Muscle layer of duodenum (tissue), 2 donors: ENCODE measurements around the gene OR2Z1.
"Not testable (repeated sequence)": the region's sequence is repeated elsewhere in the genome, so short reads cannot be mapped to it uniquely, and the experiment has no call there.

Experiments used
- H3K27ac ChIP-seq: one replicate; pipeline ENCODE4 v1.7.0; 2013; ENCODE audit warnings: mild to moderate bottlenecking, low read length
- H3K27me3 ChIP-seq: one replicate; pipeline ENCODE4 v1.7.0; 2013; ENCODE audit warnings: low read depth, mild to moderate bottlenecking, control low read depth, low read length
- H3K36me3 ChIP-seq, 2 donors: one replicate each; pipeline ENCODE4 v1.7.0; 2013; ENCODE audit warnings: low read length in 2 of 2, control low read depth in 1 of 2, mild to moderate bottlenecking in 1 of 2; ENCODE audit not compliant: insufficient read depth in 2 of 2, control insufficient read depth in 1 of 2
- H3K4me1 ChIP-seq, 2 donors: one replicate each; pipeline ENCODE4 v1.7.0; 2013; ENCODE audit warnings: low read length in 2 of 2, mild to moderate bottlenecking in 2 of 2, control low read depth in 1 of 2, moderate library complexity in 1 of 2; ENCODE audit not compliant: insufficient read depth in 2 of 2, control insufficient read depth in 1 of 2
- H3K4me3 ChIP-seq, 2 donors: one replicate each; pipeline ENCODE4 v1.7.0; 2013; ENCODE audit warnings: low read length in 2 of 2, low read depth in 1 of 2, mild to moderate bottlenecking in 1 of 2
- H3K9me3 ChIP-seq, 2 donors: one replicate each; pipeline ENCODE4 v1.7.0; 2013; ENCODE audit warnings: low read length in 2 of 2, control low read depth in 1 of 2, mild to moderate bottlenecking in 1 of 2; ENCODE audit not compliant: control insufficient read depth in 1 of 2
- donor health status: healthy.

The OR2Z1 gene

GRCh38 chr19:8705304-8705703 lies 16.1 kb upstream of the OR2Z1 start:
- H3K36me3 ChIP-seq, H3K9me3 ChIP-seq, H3K27ac ChIP-seq, H3K27me3 ChIP-seq, H3K4me1 ChIP-seq, H3K4me3 ChIP-seq: not testable (repeated sequence)

- Histone ChIP-seq H3K36me3 (no peaks in the 10 kb centered on the region), H3K27ac (no peak overlapping the region), H3K4me1 (no peaks in the 10 kb centered on the region), H3K27me3 (no peaks in the 10 kb centered on the region), H3K9me3 (no peaks in the 10 kb centered on the region), H3K4me3 (no peak overlapping the region)
These were observed 15.7 kb upstream of the OR2Z1 start for GRCh38 chr19:8705742-8706141.

- H3K27me3 ChIP-seq, H3K4me3 ChIP-seq: not testable (repeated sequence)
These were observed 11.1 kb upstream of the OR2Z1 start for GRCh38 chr19:8710337-8710736.

GRCh38 chr19:8722032-8722431 lies 598 bp downstream of the OR2Z1 start:
- Histone ChIP-seq H3K27me3 (no peaks in the 10 kb centered on the region), H3K4me1 (no peaks in the 10 kb centered on the region), H3K36me3 (no peaks in the 10 kb centered on the region), H3K4me3 (no peak overlapping the region), H3K27ac (no peak overlapping the region), H3K9me3 (peaks cover 0 to 7% of the 10 kb centered on the region in 2 donors)

More at GRCh38 chr19:8710337-8710736, 11.1 kb upstream of the OR2Z1 start:
- peaks cover 2 to 13% of the 10 kb centered on the region in 2 donors for H3K9me3 ChIP-seq
- H3K36me3 ChIP-seq, H3K27ac ChIP-seq, H3K4me1 ChIP-seq: not testable (repeated sequence)

GRCh38 chr19:8724276-8724675 lies 2.8 kb downstream of the OR2Z1 start:
- Histone ChIP-seq H3K4me3 (no peak overlapping the region), H3K36me3 (no peaks in the 10 kb centered on the region), H3K4me1 (no peaks in the 10 kb centered on the region), H3K27me3 (no peaks in the 10 kb centered on the region), H3K27ac (no peak overlapping the region), H3K9me3 (peaks cover 0 to 2% of the 10 kb centered on the region in 2 donors)

GRCh38 chr19:8731428-8732169 lies 10.2 kb downstream of the OR2Z1 start:
- no peak overlapping the region for H3K27ac ChIP-seq
- H3K27me3 ChIP-seq, result no peaks in the 10 kb centered on the region
- no peaks in the 10 kb centered on the region for H3K36me3 ChIP-seq
- H3K4me1 ChIP-seq, result no peaks in the 10 kb centered on the region
- H3K4me3 ChIP-seq, result no peak overlapping the region
- H3K9me3 ChIP-seq, result no peaks in the 10 kb centered on the region

- no peaks in the 10 kb centered on the region for H3K27me3 ChIP-seq
These were observed 16.9 kb downstream of the OR2Z1 start for GRCh38 chr19:8738377-8738776.

GRCh38 chr19:8739291-8740065 lies 18.0 kb downstream of the OR2Z1 start:
- H3K4me3 ChIP-seq, H3K36me3 ChIP-seq, H3K4me1 ChIP-seq, H3K27me3 ChIP-seq, H3K9me3 ChIP-seq, H3K27ac ChIP-seq: not testable (repeated sequence)

More at GRCh38 chr19:8738377-8738776, 16.9 kb downstream of the OR2Z1 start:
- Histone ChIP-seq H3K4me3 (no peak overlapping the region), H3K36me3 (no peaks in the 10 kb centered on the region), H3K9me3 (no peaks in the 10 kb centered on the region), H3K4me1 (no peaks in the 10 kb centered on the region), H3K27ac (no peak overlapping the region)

- not testable (repeated sequence) for H3K27me3 ChIP-seq, H3K36me3 ChIP-seq, H3K9me3 ChIP-seq, H3K4me3 ChIP-seq, H3K4me1 ChIP-seq, H3K27ac ChIP-seq
These were observed 45.8 kb downstream of the OR2Z1 start for GRCh38 chr19:8767257-8767656.

- not testable (repeated sequence) for H3K4me3 ChIP-seq, H3K9me3 ChIP-seq, H3K27ac ChIP-seq, H3K27me3 ChIP-seq, H3K36me3 ChIP-seq, H3K4me1 ChIP-seq
These were observed 47.8 kb downstream of the OR2Z1 start for GRCh38 chr19:8769265-8769664.

GRCh38 chr19:8773587-8773986 lies 52.2 kb downstream of the OR2Z1 start:
- H3K9me3 ChIP-seq, H3K4me1 ChIP-seq, H3K27me3 ChIP-seq, H3K36me3 ChIP-seq, H3K4me3 ChIP-seq, H3K27ac ChIP-seq: not testable (repeated sequence)
